KMS-11 (cell line): Measurements from ENCODE around the gene HTRA1.

Experiments
- H2AFZ ChIP-seq: fragments of 200-600 bp; sonication (generic); 2 replicates; pipeline ENCODE4 v1.6.1; 2016; ENCODE audit warnings: antibody characterized with exemption, mixed run types, low read depth
- H3K27ac ChIP-seq: fragments of 200-600 bp; sonication (generic); 2 replicates; pipeline ENCODE4 v1.6.1; 2016; ENCODE audit warnings: mild to moderate bottlenecking, mixed run types
- H3K27me3 ChIP-seq: fragments of 200-600 bp; sonication (generic); 2 replicates; pipeline ENCODE4 v1.6.1; 2017; ENCODE audit warnings: mild to moderate bottlenecking, low read depth, mixed run types, moderate library complexity; ENCODE audit not compliant: insufficient read depth
- H3K36me3 ChIP-seq: fragments of 200-600 bp; sonication (generic); 2 replicates; pipeline ENCODE4 v1.6.1; 2017; ENCODE audit warnings: mild to moderate bottlenecking, mixed run types; ENCODE audit not compliant: insufficient read depth
- H3K4me1 ChIP-seq: fragments of 200-600 bp; sonication (generic); 2 replicates; pipeline ENCODE4 v1.6.1; 2016; ENCODE audit warnings: mild to moderate bottlenecking, low read depth, mixed run types; ENCODE audit not compliant: poor library complexity, severe bottlenecking
- H3K4me2 ChIP-seq: fragments of 200-600 bp; sonication (generic); 2 replicates; pipeline ENCODE4 v1.7.0; 2016; ENCODE audit warnings: mild to moderate bottlenecking, mixed run types
- H3K4me3 ChIP-seq: fragments of 200-600 bp; sonication (generic); IDR thresholded peaks from 2 replicates; pipeline ENCODE4 v1.6.1; 2017; ENCODE audit warnings: low read depth, low read length, mixed read lengths; ENCODE audit not compliant: insufficient read depth
- H3K79me2 ChIP-seq: fragments of 200-600 bp; sonication (generic); 2 replicates; pipeline ENCODE4 v1.6.1; 2016; ENCODE audit warnings: low read depth, mixed run types; ENCODE audit not compliant: insufficient read depth
- H3K9ac ChIP-seq: fragments of 200-600 bp; sonication (generic); 2 replicates; pipeline ENCODE4 v1.6.1; 2016; ENCODE audit warnings: mild to moderate bottlenecking, mixed run types
- H4K20me1 ChIP-seq: fragments of 200-600 bp; sonication (generic); 2 replicates; pipeline ENCODE4 v1.6.1; 2016; ENCODE audit warnings: mild to moderate bottlenecking, mixed run types; ENCODE audit not compliant: insufficient read depth
- CTCF ChIP-seq: fragments of 200-600 bp; sonication (generic); conservative IDR thresholded peaks from 2 replicates; pipeline ENCODE4 v1.6.1; 2017; ENCODE audit warnings: low read depth, mild to moderate bottlenecking, antibody characterized with exemption, low read length, moderate library complexity, mixed read lengths

Gene HTRA1

GRCh38 chr10:122477436-122477835, 16.1 kb downstream of the HTRA1 start:
- H3K27ac ChIP-seq = no peak overlapping the region
- H3K4me3 ChIP-seq = no peak overlapping the region
- H2AFZ ChIP-seq = no peak overlapping the region
- H3K4me1 ChIP-seq = no peaks in the 10 kb centered on the region
- H3K79me2 ChIP-seq = no peaks in the 10 kb centered on the region
- TF ChIP-seq CTCF = no peak
- no peaks in the 10 kb centered on the region for H3K36me3 ChIP-seq
- no peak overlapping the region for H3K4me2 ChIP-seq
- H3K27me3 ChIP-seq = no peaks in the 10 kb centered on the region
- H3K9ac ChIP-seq = no peak overlapping the region
- no peaks in the 10 kb centered on the region for H4K20me1 ChIP-seq

- TF ChIP-seq CTCF = no peak
- Histone ChIP-seq H3K27me3 (no peaks in the 10 kb centered on the region), H3K79me2 (no peaks in the 10 kb centered on the region)
Observed at GRCh38 chr10:122478971-122479370, 17.6 kb downstream of the HTRA1 start.

GRCh38 chr10:122480146-122480833, 18.9 kb downstream of the HTRA1 start:
- Histone ChIP-seq H3K9ac (no peak overlapping the region), H3K27ac (no peak overlapping the region)

More at GRCh38 chr10:122478971-122479370, 17.6 kb downstream of the HTRA1 start:
- no peak overlapping the region for H3K9ac ChIP-seq
- no peak overlapping the region for H2AFZ ChIP-seq
- no peaks in the 10 kb centered on the region for H4K20me1 ChIP-seq
- H3K27ac ChIP-seq = no peak overlapping the region
- H3K4me3 ChIP-seq = no peak overlapping the region
- H3K4me2 ChIP-seq = no peak overlapping the region
- H3K36me3 ChIP-seq = no peaks in the 10 kb centered on the region
- H3K4me1 ChIP-seq = no peaks in the 10 kb centered on the region

GRCh38 chr10:122481296-122482056, 20.1 kb downstream of the HTRA1 start:
- H3K27ac ChIP-seq = no peak overlapping the region
- no peaks in the 10 kb centered on the region for H4K20me1 ChIP-seq
- no peaks in the 10 kb centered on the region for H3K4me1 ChIP-seq
- no peak overlapping the region for H2AFZ ChIP-seq
- no peaks in the 10 kb centered on the region for H3K27me3 ChIP-seq
- H3K36me3 ChIP-seq = no peaks in the 10 kb centered on the region
- H3K4me3 ChIP-seq = no peak overlapping the region
- no peaks in the 10 kb centered on the region for H3K79me2 ChIP-seq
- H3K4me2 ChIP-seq = no peak overlapping the region
- TF ChIP-seq CTCF = no peak
- no peak overlapping the region for H3K9ac ChIP-seq

More at GRCh38 chr10:122480146-122480833, 18.9 kb downstream of the HTRA1 start:
- TF ChIP-seq CTCF = no peak
- no peaks in the 10 kb centered on the region for H3K27me3 ChIP-seq
- no peak overlapping the region for H2AFZ ChIP-seq
- no peak overlapping the region for H3K4me2 ChIP-seq
- no peak overlapping the region for H3K4me3 ChIP-seq
- H3K79me2 ChIP-seq = no peaks in the 10 kb centered on the region
- no peaks in the 10 kb centered on the region for H3K36me3 ChIP-seq
- no peaks in the 10 kb centered on the region for H4K20me1 ChIP-seq
- H3K4me1 ChIP-seq = no peaks in the 10 kb centered on the region
